HCT116 (cell line): ENCODE results near the gene GTF2IRD1. TPM values are rescaled to one million over a fixed set of nuclear protein-coding genes. Genes with fewer than 3 reads are reported as not detected.

ENCODE experiments used
- ATAC-seq: fragments of 200-7000 bp; cut with Tn5 transposase; 2 replicates; pipeline ENCODE4 v1.9.1; 2020; ENCODE audit warnings: mild to moderate bottlenecking, moderate library complexity
- BruUV-seq: library from RNA; stranded (reverse); fragments of 400-500 nt; replicated peaks from 2 replicates; lab custom pipeline; 2021; lab: Mats Ljungman, UMichigan
- CTCF ChIA-PET: fragments of 300-600 bp; sonication (Branson Sonifier 250); formaldehyde crosslinking; loops from one replicate; lab custom pipeline; 2021; ENCODE audit warnings: antibody characterized with exemption; lab: Charles Lee
- POLR2A ChIA-PET: fragments of 300-600, 350-600 bp; sonication (Branson Sonifier 250); formaldehyde crosslinking; loops from one replicate; lab custom pipeline; 2021; ENCODE audit warnings: antibody characterized with exemption; lab: Charles Lee
- RAD21 ChIA-PET, 2 experiments: fragments of 300-600 bp; sonication (Branson Sonifier 250); formaldehyde crosslinking; loops; one replicate each; lab custom pipeline; 2023; ENCODE audit warnings: low total read pairs in 2 of 2; ENCODE audit not compliant: uncharacterized antibody in 2 of 2, unreplicated experiment in 2 of 2, low non-redundant PET in 1 of 2; lab: Charles Lee
- DNase-seq: peaks from one replicate; pipeline ENCODE4 v3.0.0-alpha.2; 2010; ENCODE audit warnings: low read depth, low spot score
- H2AFZ ChIP-seq: fragments of 200-600 bp; shearing (Covaris generic), sonication (generic); 2 replicates; pipeline ENCODE4 v1.6.1; 2017; ENCODE audit warnings: low read depth, mixed run types, mixed read lengths, antibody characterized with exemption, low read length; ENCODE audit not compliant: poor library complexity, severe bottlenecking
- H3K27ac ChIP-seq: 2 replicates; pipeline ENCODE4 v1.5.1; 2012; ENCODE audit warnings: low read depth, low read length
- H3K27me3 ChIP-seq: fragments of 200-600 bp; sonication (generic); 2 replicates; pipeline ENCODE4 v1.6.1; 2016; ENCODE audit warnings: mixed run types, low read length, mixed read lengths; ENCODE audit not compliant: insufficient read depth
- H3K36me3 ChIP-seq, 2 experiments: fragments of 200-500 bp in 1 of 2; fragments of 200-600 bp in 1 of 2; sonication (Bioruptor generic) in 1 of 2; sonication (generic) in 1 of 2; 2 replicates each; pipeline versions ENCODE4 v1.5.1 to v1.6.1; 2014 to 2016; ENCODE audit warnings: low read length in 2 of 2, inconsistent platforms in 1 of 2, mixed read lengths in 1 of 2, mixed run types in 1 of 2; ENCODE audit not compliant: insufficient read depth in 2 of 2, control insufficient read depth in 1 of 2
- H3K4me1 ChIP-seq, 2 experiments: fragments of 200-600 bp in 1 of 2; sonication (generic) in 1 of 2; 2 replicates each; pipeline versions ENCODE4 v1.5.1 to v1.6.1; 2012 to 2017; ENCODE audit warnings: low read length in 2 of 2, inconsistent platforms in 1 of 2, mild to moderate bottlenecking in 1 of 2, mixed read lengths in 1 of 2, mixed run types in 1 of 2, moderate library complexity in 1 of 2; ENCODE audit not compliant: insufficient read depth in 2 of 2, control insufficient read depth in 1 of 2
- H3K4me2 ChIP-seq: fragments of 200-600 bp; sonication (generic); 2 replicates; pipeline ENCODE4 v1.6.1; 2017; ENCODE audit warnings: mixed run types, low read length, mixed read lengths
- H3K4me3 ChIP-seq, 2 experiments: fragments of 200-600 bp in 1 of 2; sonication (generic) in 1 of 2; replicated peaks in 1 of 2; 2 replicates each; pipeline ENCODE4 v1.5.1; 2011 to 2016; ENCODE audit warnings: low read length in 2 of 2, control low read depth in 1 of 2, low read depth in 1 of 2, mild to moderate bottlenecking in 1 of 2, mixed read lengths in 1 of 2, mixed run types in 1 of 2
- H3K79me2 ChIP-seq: fragments of 200-600 bp; sonication (generic); 2 replicates; pipeline ENCODE4 v1.6.1; 2017; ENCODE audit warnings: mild to moderate bottlenecking, mixed run types, low read length, moderate library complexity, mixed read lengths; ENCODE audit not compliant: insufficient read depth
- H3K9ac ChIP-seq: fragments of 200-600 bp; sonication (generic); 2 replicates; pipeline ENCODE4 v1.6.1; 2016; ENCODE audit warnings: low read length, mixed read lengths
- H3K9me2 ChIP-seq: fragments of 200-600 bp; sonication (generic), shearing (Covaris generic); 2 replicates; pipeline ENCODE4 v1.6.1; 2017; ENCODE audit warnings: mixed run types, mild to moderate bottlenecking, moderate library complexity; ENCODE audit not compliant: insufficient read depth
- H3K9me3 ChIP-seq, 2 experiments: fragments of 200-500 bp in 1 of 2; fragments of 200-600 bp in 1 of 2; sonication (Bioruptor generic) in 1 of 2; sonication (generic) in 1 of 2; 2 replicates each; pipeline ENCODE4 v1.6.1; 2014 to 2017; ENCODE audit warnings: low read length in 2 of 2, mixed read lengths in 2 of 2, inconsistent platforms in 1 of 2, low read depth in 1 of 2, mild to moderate bottlenecking in 1 of 2, mixed run types in 1 of 2, moderate library complexity in 1 of 2; ENCODE audit not compliant: control insufficient read depth in 1 of 2, insufficient read depth in 1 of 2
- H4K20me1 ChIP-seq: fragments of 200-600 bp; sonication (generic), shearing (Covaris generic); 2 replicates; pipeline ENCODE4 v1.6.1; 2017; ENCODE audit warnings: mixed run types, mild to moderate bottlenecking, moderate library complexity; ENCODE audit not compliant: insufficient read depth
- CBX3 ChIP-seq: IDR thresholded peaks from 2 replicates; pipeline ENCODE4 v1.6.1; 2012; ENCODE audit warnings: low read depth
- EGR1 ChIP-seq: IDR thresholded peaks from 2 replicates; pipeline ENCODE4 v1.6.1; 2012; ENCODE audit warnings: low read depth
- ELF1 ChIP-seq: IDR thresholded peaks from 2 replicates; pipeline ENCODE4 v1.6.1; 2012; ENCODE audit warnings: low read depth, borderline replicate concordance
- EZH2 ChIP-seq: fragments of 200-600 bp; sonication (generic); IDR thresholded peaks from 2 replicates; pipeline ENCODE4 v1.6.1; 2017; ENCODE audit warnings: antibody characterized with exemption, mixed run types
- EZH2phosphoT487 ChIP-seq: fragments of 200-600 bp; IDR thresholded peaks from 2 replicates; pipeline ENCODE4 v1.6.1; 2018; ENCODE audit warnings: antibody characterized with exemption, borderline replicate concordance
- JUND ChIP-seq: IDR thresholded peaks from 2 replicates; pipeline ENCODE4 v1.6.1; 2012
- POLR2A ChIP-seq: IDR thresholded peaks from 2 replicates; pipeline ENCODE4 v1.7.0; 2011; ENCODE audit warnings: borderline replicate concordance; ENCODE audit not compliant: insufficient read depth, insufficient read length; ENCODE audit errors: extremely low read depth
- POLR2AphosphoS5 ChIP-seq: IDR thresholded peaks from 2 replicates; pipeline ENCODE4 v1.6.1; 2011; ENCODE audit warnings: mild to moderate bottlenecking, low read depth, low read length, moderate library complexity
- SIN3A ChIP-seq: IDR thresholded peaks from 2 replicates; pipeline ENCODE4 v1.6.1; 2012; ENCODE audit warnings: low read depth
- TCF7L2 ChIP-seq: IDR thresholded peaks from 2 replicates; pipeline ENCODE4 v1.7.0; 2011; ENCODE audit warnings: borderline replicate concordance, inconsistent platforms; ENCODE audit not compliant: insufficient read depth, insufficient read length; ENCODE audit errors: extremely low read depth
- YY1 ChIP-seq: IDR thresholded peaks from 2 replicates; pipeline ENCODE4 v1.6.1; 2011; ENCODE audit warnings: low read length, low read depth, moderate library complexity, mild to moderate bottlenecking; ENCODE audit not compliant: insufficient replicate concordance; ENCODE audit errors: extremely low read depth
- ZBTB33 ChIP-seq: IDR thresholded peaks from 2 replicates; pipeline ENCODE4 v1.6.1; 2011; ENCODE audit warnings: mild to moderate bottlenecking, low read length, moderate library complexity; ENCODE audit not compliant: insufficient replicate concordance; ENCODE audit errors: extremely low read depth
- ZFX ChIP-seq: fragments of 450-650 bp; IDR thresholded peaks from 2 replicates; pipeline ENCODE4 v1.6.1; 2017
- ZNF274 ChIP-seq: fragments of 200-500 bp; sonication (Bioruptor generic); IDR thresholded peaks from 2 replicates; pipeline ENCODE4 v1.6.1; 2014; ENCODE audit warnings: mild to moderate bottlenecking, low read depth, low read length, inconsistent platforms
- intact Hi-C: fragments of 100-400 bp; cut with micrococcal nuclease; formaldehyde crosslinking; loops from 2 replicates; pipeline ENCODE4 v1.10.0; 2022
- total RNA-seq: library from RNA; stranded (reverse); gene quantifications from one replicate; pipeline ENCODE4 v1.2.1, GENCODE V29; 2021; ENCODE audit not compliant: unreplicated experiment
- TF ChIP-seq, protein P1 (sequence below): IDR thresholded peaks from 2 replicates; pipeline ENCODE4 v1.6.1; 2012

The GTF2IRD1 gene
- total RNA-seq, 1 experiment from 2014 or later = 34.5 TPM

DNA sequence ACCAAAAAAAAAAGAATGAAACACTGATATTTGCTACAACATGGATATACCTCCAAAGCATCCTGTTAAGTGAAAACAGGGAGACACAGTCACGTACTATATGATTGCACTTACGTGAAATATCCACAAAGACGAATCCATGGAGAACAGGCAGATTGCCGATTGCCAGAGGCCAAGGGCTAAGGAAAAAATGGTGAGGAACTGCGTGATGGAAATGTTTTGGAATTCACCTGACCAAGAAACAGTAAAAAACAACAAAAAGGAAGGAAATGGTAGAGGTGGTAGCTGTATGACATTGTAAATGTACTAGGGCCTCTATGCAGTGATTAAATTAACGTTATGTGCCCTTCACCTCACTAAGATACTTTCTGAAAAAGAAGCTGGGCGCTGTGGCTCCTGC, 44.1 kb upstream of the GTF2IRD1 start:
- intact Hi-C loops = no loop called here
- CTCF ChIA-PET = interaction anchor here (1.1 to 1.3 kb wide), 2 partner anchors 8 to 203 kb away, joined by 5 to 6 read pairs; no protein-coding TSS in a partner anchor

More for the DNA sequence above, 44.1 kb upstream of the GTF2IRD1 start:
- H3K27me3 ChIP-seq = no peaks in the 10 kb centered on the region
- no peaks in the 10 kb centered on the region for H4K20me1 ChIP-seq
- H3K36me3 ChIP-seq = peaks cover 0 to 3% of the 10 kb centered on the region in 2 experiments; a peak in 1 of 4 replicates
- ATAC-seq (no peak), DNase-seq (no peak)
- BruUV-seq = no TSS peak
- no peaks in the 10 kb centered on the region for H3K79me2 ChIP-seq
- no peak overlapping the region for H3K27ac ChIP-seq
- ChIA-PET RAD21 (interaction anchor here in 1 of 2 experiments (0.6 kb wide), 1 partner anchor 155 kb away, joined by 3 read pairs; no protein-coding TSS in a partner anchor), POLR2A (no interaction called here)
- TF ChIP-seq SIN3A = no peak
- no peak for TF ChIP-seq CBX3
- no peak for TF ChIP-seq POLR2AphosphoS5
- no peak for TF ChIP-seq EGR1
- no peak for TF ChIP-seq POLR2A
- TF ChIP-seq EZH2 = no peak
- no peak for TF ChIP-seq EZH2phosphoT487
- TF ChIP-seq, protein P1, sequence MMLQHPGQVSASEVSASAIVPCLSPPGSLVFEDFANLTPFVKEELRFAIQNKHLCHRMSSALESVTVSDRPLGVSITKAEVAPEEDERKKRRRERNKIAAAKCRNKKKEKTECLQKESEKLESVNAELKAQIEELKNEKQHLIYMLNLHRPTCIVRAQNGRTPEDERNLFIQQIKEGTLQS = no peak
- TF ChIP-seq JUND = no peak
- TF ChIP-seq YY1 = no peak
- TF ChIP-seq ZFX = no peak
- TF ChIP-seq ELF1 = no peak
- TF ChIP-seq ZNF274 = no peak
- TF ChIP-seq TCF7L2 = no peak
- no peak for TF ChIP-seq ZBTB33
- no peaks in the 10 kb centered on the region for H3K9me2 ChIP-seq
- H3K4me1 ChIP-seq = peaks cover 0 to 3% of the 10 kb centered on the region in 2 experiments; a peak in 2 of 4 replicates
- no peak overlapping the region for H3K9ac ChIP-seq
- H3K4me2 ChIP-seq = no peak overlapping the region
- H3K4me3 ChIP-seq = no peak overlapping the region
- H3K9me3 ChIP-seq = no peaks in the 10 kb centered on the region
- H2AFZ ChIP-seq = no peak overlapping the region
